Fibroblast of skin of left biceps (primary cell): ENCODE measurements around the gene SESN1.

ENCODE experiments used
- DNase-seq, 2 experiments: peaks; one replicate each; pipeline ENCODE4 v3.0.0-alpha.2; 2013; ENCODE audit warnings: low read depth in 2 of 2

SESN1 gene

DNA sequence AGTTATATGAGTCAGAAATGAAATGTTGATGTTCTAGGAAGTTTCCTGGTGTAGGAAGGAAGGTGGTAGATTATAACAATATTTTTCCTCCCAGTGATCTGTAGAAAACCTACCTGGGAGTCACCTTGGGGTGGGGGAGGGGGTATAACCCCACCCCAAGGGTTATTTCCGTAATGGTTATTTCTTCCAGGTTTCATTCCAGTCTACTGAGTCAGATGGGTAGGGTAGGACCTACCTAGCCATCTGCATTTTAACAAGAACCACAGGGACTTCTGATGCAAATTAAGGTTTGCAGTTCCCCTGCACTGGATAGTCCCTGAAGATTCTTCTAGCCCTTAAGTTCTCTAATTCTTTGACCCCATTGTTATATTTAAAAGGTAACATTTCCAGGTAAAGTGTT is 157.5 kb downstream of the SESN1 start:
- DNase-seq, result no peak
